Stimulated activated CD8-positive, alpha-beta memory T cell treated with anti-CD3 and anti-CD28 coated beads, Interleukin-15, amount 100 ng/mL, for 48 hours (primary cell): ENCODE measurements around the gene BEST1.
"Not testable (repeated sequence)": the region's sequence is repeated elsewhere in the genome, so short reads cannot be mapped to it uniquely, and the experiment has no call there.

Experiments
- DNase-seq, 2 donors: peaks; one replicate each; pipeline ENCODE4 v3.0.0-alpha.2; 2020; ENCODE audit warnings: low read depth in 2 of 2

The BEST1 gene

GRCh38 chr11:61978703-61979661 lies 28.8 kb downstream of the BEST1 start:
- no peak for DNase-seq

GRCh38 chr11:61980783-61981541 lies 30.8 kb downstream of the BEST1 start:
- DNase-seq = no peak

GRCh38 chr11:61983419-61983818 lies 33.3 kb downstream of the BEST1 start:
- DNase-seq = no peak

- no peak for DNase-seq
Observed at GRCh38 chr11:61985869-61986268, 35.7 kb downstream of the BEST1 start.

- DNase-seq = no peak
Observed at GRCh38 chr11:61994981-61995380, 44.8 kb downstream of the BEST1 start.

- DNase-seq = no peak
Observed at GRCh38 chr11:61996933-61997332, 46.8 kb downstream of the BEST1 start.

- no peak for DNase-seq
Observed at GRCh38 chr11:61999141-61999975, 49.2 kb downstream of the BEST1 start.

- no peak for DNase-seq
Observed at GRCh38 chr11:62000539-62001446, 50.6 kb downstream of the BEST1 start.

- no peak for DNase-seq
Observed at GRCh38 chr11:62001450-62002191, 51.5 kb downstream of the BEST1 start.

- not testable (repeated sequence) for DNase-seq
Observed at GRCh38 chr11:62002283-62002682, 52.1 kb downstream of the BEST1 start.

GRCh38 chr11:62004473-62004872 lies 54.3 kb downstream of the BEST1 start:
- no peak for DNase-seq

GRCh38 chr11:62008193-62008592 lies 58.0 kb downstream of the BEST1 start:
- no peak for DNase-seq

GRCh38 chr11:62010935-62011528 lies 60.9 kb downstream of the BEST1 start:
- DNase-seq = no peak

GRCh38 chr11:62011881-62012280 lies 61.7 kb downstream of the BEST1 start:
- no peak for DNase-seq

- DNase-seq = no peak
Observed at GRCh38 chr11:62012451-62012831, 62.3 kb downstream of the BEST1 start.

GRCh38 chr11:62012832-62013461 lies 62.8 kb downstream of the BEST1 start:
- no peak for DNase-seq
